Nephron progenitor cell (in vitro differentiated cells): ENCODE data around the gene RNF32.

Source experiments
- DNase-seq: peaks from one replicate; pipeline ENCODE4 v3.0.0; 2021
- H3K27ac Mint-ChIP-seq: 2 replicates; pipeline ENCODE4 v1.8.0; 2021; ENCODE audit warnings: mild to moderate bottlenecking, moderate library complexity, mixed read lengths
- H3K27me3 Mint-ChIP-seq: 2 replicates; pipeline ENCODE4 v1.8.0; 2021; ENCODE audit warnings: mild to moderate bottlenecking, low read depth, mixed read lengths; ENCODE audit not compliant: poor library complexity
- H3K36me3 Mint-ChIP-seq: 2 replicates; pipeline ENCODE4 v1.8.0; 2021; ENCODE audit warnings: low read depth, mixed read lengths
- H3K4me1 Mint-ChIP-seq: 2 replicates; pipeline ENCODE4 v1.8.0; 2021; ENCODE audit warnings: mixed read lengths
- H3K4me3 Mint-ChIP-seq: 2 replicates; pipeline ENCODE4 v1.8.0; 2021; ENCODE audit warnings: mild to moderate bottlenecking, moderate library complexity, mixed read lengths
- H3K9me3 Mint-ChIP-seq: 2 replicates; pipeline ENCODE4 v1.8.0; 2021; ENCODE audit warnings: mild to moderate bottlenecking, moderate library complexity, mixed read lengths
- CTCF ChIP-seq: fragments of 200-600 bp; sonication (generic); IDR thresholded peaks from 2 replicates; pipeline ENCODE4 v1.5.0; 2021; ENCODE audit warnings: antibody characterized with exemption

The RNF32 gene

GRCh38 chr7:156610601-156611000, 30.0 kb upstream of the RNF32 start:
- peaks cover 57% of the 10 kb centered on the region for H3K4me1 Mint-ChIP-seq
- H3K27me3 Mint-ChIP-seq = peaks cover 7% of the 10 kb centered on the region
- no peaks in the 10 kb centered on the region for H3K9me3 Mint-ChIP-seq
- no peaks in the 10 kb centered on the region for H3K36me3 Mint-ChIP-seq
- no peak overlapping the region for H3K27ac Mint-ChIP-seq
- no peak for DNase-seq
- TF ChIP-seq CTCF = no peak
- H3K4me3 Mint-ChIP-seq = no peak overlapping the region

GRCh38 chr7:156611014-156612010, 29.3 kb upstream of the RNF32 start:
- TF ChIP-seq CTCF = no peak
- no peaks in the 10 kb centered on the region for H3K9me3 Mint-ChIP-seq
- DNase-seq = no peak
- H3K27ac Mint-ChIP-seq = peak overlapping the region; percentile 68
- H3K4me1 Mint-ChIP-seq = peaks cover 64% of the 10 kb centered on the region
- H3K36me3 Mint-ChIP-seq = no peaks in the 10 kb centered on the region
- peaks cover 13% of the 10 kb centered on the region for H3K27me3 Mint-ChIP-seq
- no peak overlapping the region for H3K4me3 Mint-ChIP-seq

GRCh38 chr7:156612930-156613329, 27.6 kb upstream of the RNF32 start:
- no peak overlapping the region for H3K4me3 Mint-ChIP-seq
- DNase-seq = no peak
- no peak for TF ChIP-seq CTCF

DNA sequence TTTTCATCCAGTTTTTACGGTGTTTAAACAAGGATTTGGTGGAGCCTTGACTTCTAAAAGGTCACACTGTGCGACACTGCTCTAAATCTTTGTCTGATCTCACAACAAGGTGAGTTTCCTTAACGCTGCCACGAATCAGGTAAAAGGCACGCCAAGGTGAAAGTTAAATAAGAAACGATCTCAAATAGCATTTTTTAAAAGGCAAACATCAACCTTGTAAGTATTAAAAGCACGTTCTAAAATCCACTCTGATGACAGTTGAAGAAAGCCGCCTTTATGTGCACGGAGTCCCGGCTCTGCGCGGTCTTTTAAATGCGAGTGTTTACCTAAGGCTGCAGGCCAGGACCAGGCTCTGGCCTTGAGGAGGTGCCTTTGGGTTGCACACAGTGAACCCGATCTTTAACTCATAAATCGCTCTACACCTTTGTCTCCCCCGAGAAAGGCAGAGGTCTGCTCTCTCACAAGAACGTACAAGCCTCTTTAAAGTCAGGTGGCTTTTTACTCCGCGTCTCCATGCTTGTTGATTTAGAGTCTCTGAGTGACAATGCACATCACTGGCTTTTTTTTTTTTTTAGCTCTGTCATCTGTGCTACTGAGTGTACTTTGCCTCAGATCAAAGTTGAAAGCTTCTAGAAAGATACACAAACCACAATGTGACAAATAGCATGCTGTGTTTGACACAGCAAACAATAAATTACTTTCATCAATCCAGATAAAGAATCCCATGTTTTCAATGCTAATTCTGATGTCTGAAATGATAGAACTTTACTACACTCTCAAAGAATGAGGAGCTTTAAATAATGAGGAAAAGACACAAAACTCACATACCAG, 25.9 kb upstream of the RNF32 start:
- Mint-ChIP-seq H3K27me3 (peaks cover 32% of the 10 kb centered on the region), H3K4me3 (peak overlapping the region; percentile 33), H3K4me1 (peaks cover 85% of the 10 kb centered on the region), H3K27ac (no peak overlapping the region), H3K9me3 (no peaks in the 10 kb centered on the region), H3K36me3 (no peaks in the 10 kb centered on the region)
- no peak for TF ChIP-seq CTCF
- DNase-seq = no peak

More at GRCh38 chr7:156612930-156613329, 27.6 kb upstream of the RNF32 start:
- Mint-ChIP-seq H3K36me3 (no peaks in the 10 kb centered on the region), H3K27me3 (peaks cover 29% of the 10 kb centered on the region), H3K27ac (no peak overlapping the region), H3K9me3 (no peaks in the 10 kb centered on the region), H3K4me1 (peaks cover 75% of the 10 kb centered on the region)

- peaks cover 6% of the 10 kb centered on the region for H3K36me3 Mint-ChIP-seq
- peaks cover 13% of the 10 kb centered on the region for H3K9me3 Mint-ChIP-seq
- peak; percentile 53 for DNase-seq
- peak overlapping the region; percentile 75 for H3K4me3 Mint-ChIP-seq
- peaks cover 32% of the 10 kb centered on the region for H3K27me3 Mint-ChIP-seq
- H3K4me1 Mint-ChIP-seq = peaks cover 73% of the 10 kb centered on the region
- no peak for TF ChIP-seq CTCF
- H3K27ac Mint-ChIP-seq = no peak overlapping the region
Observed at GRCh38 chr7:156616269-156617202, 24.0 kb upstream of the RNF32 start.
